Neural progenitor cell (in vitro differentiated cells): ENCODE data around the gene GRIK3.

Experiments used
- CTCF ChIP-seq: fragments of 200-600 bp; sonication (generic); IDR thresholded peaks from 2 replicates; pipeline ENCODE4 v1.5.1; 2017; ENCODE audit warnings: antibody characterized with exemption, mild to moderate bottlenecking
- EZH2 ChIP-seq: fragments of 200-600 bp; sonication (generic); IDR thresholded peaks from 2 replicates; pipeline ENCODE4 v1.6.1; 2017; ENCODE audit warnings: antibody characterized with exemption, mild to moderate bottlenecking, moderate library complexity
- EZH2phosphoT487 ChIP-seq: fragments of 200-600 bp; sonication (generic); IDR thresholded peaks from 2 replicates; pipeline ENCODE4 v1.6.1; 2017; ENCODE audit warnings: antibody characterized with exemption

GRCh38 chr1:36761113-36761512 lies 273.2 kb downstream of the GRIK3 start:
- no peak for TF ChIP-seq CTCF
- no peak for TF ChIP-seq EZH2phosphoT487
- TF ChIP-seq EZH2 = no peak
